SIG-M5 treated with dmso at 0.1 percent for 504 hours (cell line): ENCODE data around the gene RASA3.
"Not testable (repeated sequence)": the region's sequence is repeated elsewhere in the genome, so short reads cannot be mapped to it uniquely, and the experiment has no call there.

Experiments used
- DNase-seq: peaks from one replicate; lab custom pipeline; 2025; ENCODE audit not compliant: unreplicated experiment; lab: John Stamatoyannopoulos, UW

RASA3 gene

DNA sequence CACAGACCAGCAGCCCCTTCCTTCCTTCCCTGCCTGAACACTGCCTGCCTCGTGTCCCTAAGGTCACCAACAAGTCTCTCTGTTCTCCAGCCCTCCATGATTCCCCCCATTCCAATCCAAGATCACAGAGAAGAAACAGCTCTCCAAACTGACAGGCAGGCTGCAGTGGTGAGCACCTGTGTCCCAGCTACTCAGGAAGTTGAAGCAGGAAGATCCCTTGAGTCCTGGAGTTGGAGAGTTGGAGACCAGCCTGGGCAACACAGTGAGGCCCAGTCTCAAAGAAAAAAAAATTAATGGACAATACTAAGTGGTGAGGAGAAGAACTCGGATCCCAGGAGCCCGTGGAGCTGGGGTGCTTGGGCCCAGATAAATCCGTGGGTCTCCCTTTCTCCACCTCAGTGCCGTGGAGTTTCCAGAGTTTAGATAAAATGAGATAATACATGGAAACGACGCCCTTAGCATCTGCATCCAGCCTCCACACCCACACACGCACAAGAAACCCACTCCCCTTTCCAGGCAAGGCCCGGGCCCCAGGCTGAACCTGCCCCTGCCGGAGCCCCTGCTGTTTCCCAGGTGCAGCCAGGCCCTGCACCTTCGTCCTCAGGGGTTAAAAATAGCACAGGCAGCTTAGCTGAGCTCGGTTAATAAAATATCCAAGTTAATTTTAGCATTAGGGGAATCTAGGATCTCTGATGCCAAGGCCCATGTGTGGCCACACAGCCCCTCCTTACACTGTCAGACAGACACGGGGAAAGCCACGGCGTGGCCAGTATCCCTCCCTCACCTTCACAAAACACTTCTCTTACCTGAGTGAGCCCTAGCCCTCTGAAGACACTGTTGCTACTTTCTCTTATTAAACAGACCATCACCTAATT lies 4.7 kb downstream of the RASA3 start:
- DNase-seq = no peak

DNA sequence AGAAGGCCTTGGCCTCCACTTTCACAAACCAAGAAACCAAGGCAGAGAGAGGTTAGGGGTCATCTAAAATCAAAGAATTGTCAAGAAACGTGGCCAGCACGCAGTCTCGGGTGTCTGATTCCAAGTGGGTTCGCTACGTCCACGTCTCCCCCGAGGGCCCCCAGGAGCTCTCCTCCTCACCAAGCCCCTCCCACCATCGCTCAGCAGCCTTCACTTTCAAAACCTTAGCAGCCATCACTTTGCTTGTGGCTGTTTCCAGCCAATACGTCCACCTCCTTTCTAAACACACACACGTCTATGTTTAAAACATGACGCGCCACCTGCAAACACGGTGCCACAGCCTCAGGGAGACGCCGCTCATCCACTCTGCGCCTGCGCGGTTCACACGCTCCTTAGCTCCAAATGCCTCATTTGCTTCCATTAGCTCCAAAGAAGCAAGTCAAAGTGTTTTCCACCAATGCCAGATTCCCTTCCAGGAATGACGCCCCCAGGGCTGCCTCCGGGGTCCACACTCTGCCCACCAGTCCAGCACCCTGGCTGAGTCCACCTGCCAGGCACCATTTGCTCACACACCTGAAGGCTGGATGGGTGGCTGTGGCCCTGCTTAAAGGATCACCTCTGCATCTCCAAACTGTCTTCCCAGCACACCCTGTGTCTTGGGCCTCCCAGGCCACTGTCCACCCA lies 5.5 kb downstream of the RASA3 start:
- DNase-seq = no peak

DNA sequence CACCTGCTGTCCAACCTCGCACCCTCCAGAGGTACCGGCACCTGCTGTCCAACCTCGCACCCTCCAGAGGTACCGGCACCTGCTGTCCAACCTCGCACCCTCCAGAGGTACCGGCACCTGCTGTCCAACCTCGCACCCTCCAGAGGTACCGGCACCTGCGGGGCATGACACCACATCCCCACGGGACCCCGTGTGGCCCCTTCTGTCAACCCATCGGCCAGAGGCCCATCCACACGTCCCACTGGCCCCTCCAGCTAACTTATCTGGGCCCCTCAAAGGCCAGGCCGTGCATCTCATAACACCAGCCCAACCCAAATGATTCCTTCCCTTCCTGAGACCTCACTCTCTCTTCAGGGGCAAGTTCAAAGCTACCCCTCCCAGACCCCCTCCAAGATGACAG lies 6.3 kb downstream of the RASA3 start:
- not testable (repeated sequence) for DNase-seq

DNA sequence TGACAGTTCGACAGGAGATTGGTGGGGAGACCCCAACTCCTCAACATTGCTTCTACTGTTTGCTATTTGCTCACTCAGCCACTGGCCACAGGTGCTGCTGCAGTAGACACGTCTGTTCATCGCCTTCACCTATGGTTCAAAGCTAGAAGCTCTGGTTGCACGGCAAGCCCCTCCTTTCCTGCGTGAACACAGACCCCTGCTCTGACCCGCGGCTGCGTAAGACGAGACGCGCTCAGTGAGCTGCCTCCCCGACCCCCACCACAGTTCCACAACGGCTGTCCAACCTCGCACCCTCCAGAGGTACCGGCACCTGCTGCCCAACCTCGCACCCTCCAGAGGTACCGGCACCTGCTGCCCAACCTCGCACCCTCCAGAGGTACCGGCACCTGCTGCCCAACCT lies 6.8 kb downstream of the RASA3 start:
- no peak for DNase-seq

DNA sequence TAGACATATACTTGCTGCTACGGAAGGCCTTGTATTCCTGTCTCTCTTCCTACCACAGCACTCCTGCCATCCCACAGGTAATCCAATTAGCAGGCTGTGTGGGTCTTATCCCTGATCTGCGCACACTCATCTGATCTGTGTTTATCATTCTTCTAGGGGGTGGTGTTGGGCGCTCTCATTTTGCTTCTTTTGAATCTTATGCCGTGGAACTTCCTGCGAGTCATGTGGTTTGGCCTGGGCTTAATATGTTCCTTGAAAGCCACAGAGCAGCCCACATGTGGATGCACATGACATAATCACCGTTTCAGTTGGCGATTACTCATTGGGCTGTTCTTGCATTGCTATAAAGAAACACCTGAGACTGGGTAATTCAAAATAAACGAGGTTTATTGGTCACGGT lies 7.5 kb downstream of the RASA3 start:
- no peak for DNase-seq

DNA sequence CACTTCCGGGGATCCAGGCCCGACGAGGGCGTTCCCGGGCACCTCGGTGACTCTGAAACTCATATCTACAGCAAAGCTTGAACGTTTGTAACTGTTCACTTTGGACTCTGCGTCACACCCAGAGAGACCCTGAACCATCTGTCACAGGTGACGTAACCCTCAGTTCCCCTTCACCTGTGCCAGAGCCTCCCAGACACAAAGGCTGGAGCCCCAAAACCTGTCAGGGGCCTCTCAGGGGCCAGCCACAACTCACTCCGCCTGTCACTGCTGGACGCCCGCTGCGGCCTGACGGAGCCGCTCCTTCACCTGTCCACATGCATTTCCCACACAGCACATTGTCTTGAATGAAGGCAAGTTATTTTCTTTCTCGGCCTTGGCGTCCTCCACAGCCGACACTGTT lies 8.0 kb downstream of the RASA3 start:
- DNase-seq = no peak

DNA sequence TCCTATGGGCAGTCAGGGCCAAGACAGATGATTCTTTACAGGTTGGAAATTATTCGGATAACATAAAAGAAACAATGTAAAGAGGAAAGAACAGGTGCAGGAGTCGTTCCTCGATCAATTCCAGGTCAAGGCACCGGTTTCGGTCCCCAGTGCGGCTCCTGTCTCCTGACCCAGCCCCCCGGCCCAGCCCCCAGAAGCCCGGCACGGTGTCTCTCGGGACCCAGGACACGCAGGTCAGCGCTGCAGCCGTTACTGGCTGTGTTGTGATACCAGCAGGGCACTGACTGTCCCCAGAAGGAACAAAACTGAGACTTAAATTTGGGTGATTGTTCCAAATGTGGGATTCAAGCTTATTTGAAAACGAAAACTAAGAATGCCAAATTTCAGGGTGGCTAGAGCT lies 8.5 kb downstream of the RASA3 start:
- no peak for DNase-seq

DNA sequence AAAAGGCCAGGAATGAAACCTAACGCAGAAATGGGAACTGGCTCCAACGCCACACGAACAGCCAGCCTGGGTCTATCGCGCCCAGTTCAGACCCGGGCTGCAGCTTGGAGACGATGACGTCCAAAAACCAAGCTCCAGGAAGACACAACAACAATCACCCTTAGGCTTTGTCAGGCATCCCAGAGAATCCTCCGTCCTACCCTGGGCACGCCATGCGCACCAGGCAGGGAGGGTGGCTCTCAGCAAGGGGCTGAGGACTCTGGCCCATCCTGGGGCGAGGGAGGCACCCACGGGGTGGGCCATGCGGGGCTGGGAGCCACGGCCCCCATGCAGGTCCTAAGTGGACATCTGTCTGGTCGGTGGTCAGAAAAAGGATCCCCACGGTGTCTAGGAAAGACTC lies 9.0 kb downstream of the RASA3 start:
- DNase-seq = no peak

DNA sequence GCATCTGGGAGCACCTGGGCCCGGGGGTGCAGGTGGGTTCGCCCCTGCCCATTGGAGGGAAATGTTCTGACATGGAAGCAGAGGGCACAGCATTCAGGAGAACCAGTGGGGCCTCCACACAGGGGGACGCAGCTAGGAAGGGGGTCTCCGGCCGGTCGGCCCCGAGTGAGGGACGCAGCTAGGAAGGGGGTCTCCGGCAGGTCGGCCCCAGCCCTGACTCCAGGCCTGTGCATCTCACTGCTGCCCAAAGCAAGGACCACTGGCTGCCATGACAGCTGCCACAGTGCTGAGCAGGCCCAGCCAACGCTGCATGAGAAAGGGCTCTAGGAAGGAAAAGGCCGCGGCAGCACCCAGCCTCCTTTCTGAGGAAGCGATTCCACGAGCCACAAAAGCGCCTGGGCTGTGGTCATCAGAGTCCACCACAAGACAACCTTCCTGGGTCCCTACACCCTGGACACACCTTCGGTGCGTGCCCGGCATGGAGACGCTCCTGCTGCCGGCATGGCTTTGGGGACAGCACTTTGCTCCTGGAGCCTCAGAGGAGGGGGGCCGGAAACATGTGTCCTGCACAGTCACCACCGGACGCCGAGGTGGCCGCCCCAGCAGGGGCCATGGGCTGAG lies 9.7 kb downstream of the RASA3 start:
- DNase-seq = no peak

DNA sequence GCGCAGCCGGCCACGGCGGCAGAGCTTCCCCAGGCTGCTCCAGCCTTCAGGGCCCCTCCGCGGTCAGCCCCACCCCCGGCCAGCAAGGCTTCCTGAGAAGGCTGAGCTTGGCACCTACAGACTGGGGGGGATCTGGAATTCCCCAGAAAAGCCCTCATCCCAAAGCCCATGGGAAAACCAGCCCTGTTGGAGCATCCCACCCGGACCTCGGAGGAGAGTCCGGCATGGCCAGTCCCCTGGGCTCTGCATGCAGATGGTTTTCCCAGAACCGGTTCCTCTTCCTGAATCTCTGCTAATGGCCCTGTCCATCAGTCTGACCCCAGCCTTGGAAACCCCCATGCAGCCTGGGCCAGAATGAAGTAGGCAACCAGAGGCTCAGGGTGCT lies 10.3 kb downstream of the RASA3 start:
- no peak for DNase-seq

DNA sequence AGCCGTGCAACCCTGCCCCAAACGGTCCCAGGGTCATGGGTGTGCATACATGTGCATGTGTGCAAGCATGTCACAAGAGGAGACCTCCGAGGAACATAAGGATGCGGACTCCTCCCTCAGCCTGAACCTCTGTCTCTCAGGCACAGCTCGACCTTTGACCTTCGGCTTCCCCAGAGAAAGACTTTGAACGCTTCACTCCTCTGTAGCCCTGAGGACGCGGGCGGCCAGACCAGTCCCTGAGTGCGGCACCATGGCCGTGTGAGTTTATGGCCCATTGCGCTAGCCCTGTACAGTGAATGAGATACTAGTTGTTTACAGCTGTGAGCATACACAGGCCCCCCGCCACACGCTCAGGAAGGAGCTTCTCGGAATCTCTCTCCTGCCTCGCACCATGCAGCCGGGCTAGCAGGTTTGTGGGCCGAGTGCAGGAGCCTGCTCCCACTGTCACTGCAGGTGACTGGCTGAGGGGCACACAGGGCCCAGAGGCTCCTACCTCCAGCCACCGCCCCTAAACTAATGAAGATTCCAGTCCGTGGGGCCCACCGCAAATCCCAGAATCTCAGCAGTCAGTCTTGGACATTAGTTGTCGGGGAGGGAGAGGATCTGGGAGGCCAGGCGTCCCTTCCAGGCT lies 10.8 kb downstream of the RASA3 start:
- no peak for DNase-seq

DNA sequence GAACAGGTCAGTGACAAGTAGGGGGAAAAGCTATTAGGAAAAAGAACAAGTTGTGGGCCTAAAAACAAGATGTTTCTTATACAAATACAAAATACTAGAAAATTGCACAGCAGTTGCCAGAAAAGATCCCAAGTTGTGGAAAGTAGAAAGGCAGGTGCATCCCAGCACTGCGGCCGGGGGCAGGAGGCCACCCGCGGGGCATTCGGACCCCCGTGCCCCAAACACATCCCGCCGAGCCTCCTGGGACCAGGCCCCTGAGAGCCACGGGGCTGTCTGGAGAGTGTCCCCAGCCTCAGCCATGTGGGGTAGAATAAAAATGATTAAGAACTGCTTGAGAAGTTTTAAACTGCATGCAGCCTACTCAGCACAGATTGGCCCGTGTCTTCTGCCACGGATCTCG lies 11.4 kb downstream of the RASA3 start:
- DNase-seq = no peak

DNA sequence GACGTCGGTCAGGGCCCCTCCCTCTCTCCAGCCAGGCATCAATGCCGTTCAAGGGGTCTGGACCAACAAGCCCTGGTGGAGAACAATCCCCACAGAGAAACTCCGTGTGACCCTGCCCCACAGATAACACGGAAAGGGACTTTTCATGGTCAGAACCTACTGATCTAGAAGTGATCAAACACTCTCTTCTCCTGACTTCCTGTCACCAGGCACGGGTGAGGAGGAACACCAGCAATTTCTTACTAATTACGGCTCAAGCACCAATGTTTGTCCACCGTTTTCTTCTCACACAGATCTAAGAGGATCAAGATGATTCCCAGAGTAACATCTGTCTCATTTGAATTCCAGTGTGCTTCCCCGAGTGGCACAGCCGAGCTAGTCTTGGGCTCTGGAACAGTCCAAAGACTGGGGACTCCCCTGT lies 11.8 kb downstream of the RASA3 start:
- no peak for DNase-seq

DNA sequence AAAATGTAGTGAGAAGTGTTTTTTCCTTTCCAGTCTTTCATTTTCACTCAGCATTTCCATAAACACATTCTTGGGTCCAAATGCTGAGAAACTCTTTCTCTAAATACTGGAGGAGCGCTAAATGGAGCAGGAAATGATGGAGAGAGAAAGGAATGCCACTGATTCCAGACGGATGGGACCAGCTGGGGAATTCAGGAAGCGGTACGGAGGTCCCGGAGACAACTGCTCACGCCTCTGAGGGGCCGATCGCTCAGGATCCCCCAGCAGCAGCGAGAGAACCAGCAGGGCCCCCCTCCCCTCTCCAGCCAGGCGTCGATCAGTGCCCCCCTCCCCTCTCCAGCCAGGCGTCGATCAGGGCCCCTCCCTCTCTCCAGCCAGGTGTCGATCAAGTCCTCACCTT lies 13.2 kb downstream of the RASA3 start:
- no peak for DNase-seq

DNA sequence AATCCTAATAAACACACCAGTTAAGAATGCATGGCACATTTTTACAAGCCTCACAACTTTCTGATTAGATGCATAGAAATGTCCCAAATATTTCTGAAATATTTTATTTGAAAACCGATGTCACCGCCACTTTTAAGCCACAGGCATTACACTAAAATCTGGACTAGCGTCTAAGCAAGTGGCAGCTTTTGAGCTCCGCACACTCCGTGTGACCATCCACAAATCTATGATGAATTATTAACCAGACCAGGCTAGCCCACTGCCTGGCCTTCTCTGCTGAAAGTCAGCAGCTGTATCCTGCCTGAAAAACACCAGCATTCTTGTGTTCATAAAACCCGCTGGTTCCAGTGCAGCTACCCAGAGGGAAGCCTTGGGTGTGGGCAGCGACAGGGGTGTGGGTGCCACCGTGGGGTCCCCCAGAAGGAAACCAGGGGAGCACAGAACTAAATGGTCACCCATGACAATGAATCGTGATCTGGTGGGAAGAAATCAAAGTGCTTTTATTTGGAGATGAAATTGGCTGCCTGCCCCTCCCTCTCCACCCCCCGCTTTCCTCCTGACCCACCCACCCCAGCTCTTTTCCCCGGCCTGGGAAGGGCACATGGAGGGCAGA lies 13.8 kb downstream of the RASA3 start:
- DNase-seq = no peak

DNA sequence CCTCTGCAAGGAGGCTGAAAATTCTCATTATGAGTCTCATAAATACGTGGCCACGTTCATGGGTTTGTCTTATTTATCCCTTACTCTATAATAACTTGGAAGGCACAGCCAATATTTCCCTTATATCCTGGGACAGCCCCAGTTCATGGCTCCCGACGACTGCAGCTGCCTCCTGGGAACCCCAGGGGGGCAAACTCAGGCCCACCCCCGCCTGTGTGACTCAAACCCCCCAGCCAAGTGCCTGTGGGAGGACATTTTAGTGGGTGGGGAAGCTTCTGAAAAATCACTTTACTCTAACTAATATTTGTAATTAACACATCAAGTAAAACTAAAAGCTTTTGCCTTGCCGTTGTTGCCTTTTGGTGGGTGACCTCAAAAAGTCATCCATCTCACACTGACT lies 14.3 kb downstream of the RASA3 start:
- DNase-seq = no peak

DNA sequence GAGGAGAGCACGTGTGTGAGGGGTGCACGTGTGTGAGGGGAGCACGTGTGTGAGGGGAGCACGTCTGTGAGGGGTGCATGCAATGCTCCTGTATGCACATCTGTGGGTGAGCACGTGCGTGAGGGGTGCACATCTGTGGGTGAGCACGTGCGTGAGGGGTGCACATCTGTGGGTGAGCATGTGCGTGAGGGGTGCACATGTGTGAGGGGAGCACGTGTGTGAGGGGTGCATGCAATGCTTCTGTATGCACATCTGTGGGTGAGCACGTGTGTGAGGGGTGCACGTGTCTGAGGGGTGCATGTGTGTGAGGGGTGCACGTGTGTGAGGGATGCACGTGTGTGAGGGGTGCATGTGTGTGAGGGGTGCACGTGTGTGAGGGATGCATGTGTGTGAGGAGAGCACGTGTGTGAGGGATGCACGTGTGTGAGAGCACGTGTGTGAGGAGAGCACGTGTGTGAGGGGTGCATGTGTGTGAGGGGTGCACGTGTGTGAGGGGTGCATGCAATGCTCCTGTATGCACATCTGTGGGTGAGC lies 15.0 kb downstream of the RASA3 start:
- not testable (repeated sequence) for DNase-seq

DNA sequence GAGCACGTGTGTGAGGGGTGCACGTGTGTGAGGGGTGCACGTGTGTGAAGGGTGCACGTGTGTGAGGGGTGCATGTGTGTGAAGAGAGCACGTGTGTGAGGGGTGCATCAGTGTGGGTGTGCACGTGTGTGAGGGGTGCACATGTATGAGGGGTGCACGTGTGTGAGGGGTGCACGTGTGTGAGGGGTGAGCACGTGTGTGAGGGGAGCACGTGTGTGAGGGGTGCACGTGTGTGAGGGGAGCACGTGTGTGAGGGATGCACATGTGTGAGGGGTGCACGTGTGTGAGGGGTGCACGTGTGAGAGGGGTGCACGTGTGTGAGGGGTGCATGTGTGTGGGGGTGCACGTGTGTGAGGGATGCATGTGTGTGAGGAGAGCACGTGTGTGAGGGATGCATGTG lies 15.7 kb downstream of the RASA3 start:
- no peak for DNase-seq

DNA sequence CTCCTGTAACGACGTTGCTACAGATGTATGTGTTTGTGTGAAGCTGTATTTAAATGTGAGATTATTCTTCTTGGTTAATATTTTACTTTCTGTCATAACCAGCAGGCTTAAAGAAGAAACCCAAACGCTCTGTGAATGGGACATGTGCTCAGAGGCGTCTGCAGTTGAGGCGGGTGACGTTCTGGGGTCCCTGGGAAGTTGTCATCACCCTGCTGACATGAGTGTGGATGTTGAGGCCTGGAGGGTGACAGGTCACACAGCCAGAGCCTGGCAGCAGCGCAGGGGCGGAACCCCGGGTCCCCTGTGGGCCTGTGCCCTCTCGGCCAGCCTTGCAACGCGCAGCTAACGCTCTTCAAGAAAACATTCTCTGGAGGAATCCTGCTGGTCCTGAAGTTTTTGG lies 16.6 kb downstream of the RASA3 start:
- no peak for DNase-seq

DNA sequence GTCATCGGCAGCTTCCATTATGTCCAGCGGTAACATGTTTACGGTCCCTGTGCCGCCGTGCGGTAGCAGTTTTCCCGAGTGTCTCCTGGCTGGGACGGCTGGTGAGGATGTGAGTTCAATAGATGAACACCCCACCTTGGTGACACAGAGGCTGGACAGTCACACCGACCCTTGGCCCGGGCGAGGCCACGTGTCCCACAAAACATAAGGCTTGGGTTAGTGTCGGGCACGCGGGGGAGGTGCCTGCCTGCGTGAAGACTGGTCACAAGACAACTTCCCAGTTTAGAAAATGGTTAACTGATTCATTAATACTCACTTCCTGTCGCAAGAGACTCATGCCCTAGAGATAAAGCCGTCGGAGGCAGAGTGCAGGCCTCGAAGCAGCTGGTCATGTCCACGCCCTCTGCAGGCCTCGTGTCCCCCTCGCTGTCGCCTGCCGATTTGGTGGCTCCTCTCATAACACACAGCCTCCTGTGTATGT lies 17.2 kb downstream of the RASA3 start:
- DNase-seq = peak; percentile 79

DNA sequence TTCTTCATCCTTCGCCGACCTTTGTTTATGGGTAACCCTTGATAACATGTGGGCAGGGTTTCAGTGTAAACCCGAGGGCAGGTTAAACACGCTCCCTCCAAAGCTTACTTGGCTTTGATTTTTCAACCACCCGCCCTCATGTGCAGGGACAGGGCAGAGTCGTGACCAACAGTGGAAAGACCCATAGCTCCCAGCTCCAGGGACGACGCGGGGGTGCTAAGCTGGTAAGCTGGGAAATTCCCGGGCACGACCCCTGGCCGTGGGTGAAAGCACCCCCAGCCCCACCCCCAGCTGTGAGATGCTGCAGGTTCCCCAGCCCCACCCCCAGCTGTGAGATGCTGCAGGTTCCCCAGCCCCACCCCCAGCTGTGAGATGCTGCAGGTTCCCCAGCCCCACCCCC lies 17.8 kb downstream of the RASA3 start:
- not testable (repeated sequence) for DNase-seq
